NCI-H2196 (cell line): ENCODE data around the gene NCOA1.
A peak's percentile ranks its signal among the peaks of the same experiment; 100 is the strongest.
"Not testable (repeated sequence)": the region's sequence is repeated elsewhere in the genome, so short reads cannot be mapped to it uniquely, and the experiment has no call there.

Source experiments
- DNase-seq: peaks from one replicate; lab custom pipeline; 2025; ENCODE audit not compliant: unreplicated experiment; lab: John Stamatoyannopoulos, UW

The NCOA1 gene

GRCh38 chr2:24533574-24533973, 42.5 kb downstream of the NCOA1 start:
- not testable (repeated sequence) for DNase-seq

GRCh38 chr2:24538720-24539119, 47.7 kb downstream of the NCOA1 start:
- DNase-seq = no peak

GRCh38 chr2:24539258-24539657, 48.2 kb downstream of the NCOA1 start:
- DNase-seq = no peak

- DNase-seq = peak; percentile 18
These were observed 49.0 kb downstream of the NCOA1 start for GRCh38 chr2:24540011-24540477.

- no peak for DNase-seq
These were observed 50.6 kb downstream of the NCOA1 start for GRCh38 chr2:24541621-24542020.

- DNase-seq = no peak
These were observed 51.3 kb downstream of the NCOA1 start for GRCh38 chr2:24542269-24542872.

GRCh38 chr2:24543252-24543651, 52.2 kb downstream of the NCOA1 start:
- no peak for DNase-seq

GRCh38 chr2:24544456-24545115, 53.5 kb downstream of the NCOA1 start:
- DNase-seq = no peak

- DNase-seq = no peak
These were observed 55.6 kb downstream of the NCOA1 start for GRCh38 chr2:24546669-24547068.

GRCh38 chr2:24548058-24548457, 57.0 kb downstream of the NCOA1 start:
- no peak for DNase-seq

- not testable (repeated sequence) for DNase-seq
These were observed 59.2 kb downstream of the NCOA1 start for GRCh38 chr2:24550301-24550700.

- DNase-seq = no peak
These were observed 60.0 kb downstream of the NCOA1 start for GRCh38 chr2:24551016-24551415.

- DNase-seq = no peak
These were observed 61.8 kb downstream of the NCOA1 start for GRCh38 chr2:24552836-24553235.

GRCh38 chr2:24558781-24559472, 67.9 kb downstream of the NCOA1 start:
- DNase-seq = no peak

- DNase-seq = no peak
These were observed 68.5 kb downstream of the NCOA1 start for GRCh38 chr2:24559473-24560113.

- no peak for DNase-seq
These were observed 74.5 kb downstream of the NCOA1 start for GRCh38 chr2:24565537-24565936.

- DNase-seq = no peak
These were observed 75.2 kb downstream of the NCOA1 start for GRCh38 chr2:24566209-24566608.

- no peak for DNase-seq
These were observed 75.6 kb downstream of the NCOA1 start for GRCh38 chr2:24566630-24567029.

GRCh38 chr2:24568551-24568950, 77.5 kb downstream of the NCOA1 start:
- peak; percentile 10 for DNase-seq

- not testable (repeated sequence) for DNase-seq
These were observed 78.5 kb downstream of the NCOA1 start for GRCh38 chr2:24569565-24569964.

- DNase-seq = no peak
These were observed 79.2 kb downstream of the NCOA1 start for GRCh38 chr2:24570225-24570624.
